Osteoblast (primary cell): Measurements from ENCODE around the gene CLCNKA. TPM values are rescaled to one million over a fixed set of nuclear protein-coding genes. Genes with fewer than 3 reads are reported as not detected.

Experiments
- DNase-seq: peaks from one replicate; pipeline ENCODE4 v3.0.0; 2011; ENCODE audit warnings: low spot score, mixed read lengths; ENCODE audit not compliant: insufficient read length; ENCODE audit errors: missing footprints
- H2AFZ ChIP-seq: 2 replicates; pipeline ENCODE4 v1.6.0; 2011; ENCODE audit warnings: mild to moderate bottlenecking, low read length
- H3K27ac ChIP-seq: 2 replicates; pipeline ENCODE4 v1.5.1; 2011; ENCODE audit warnings: mild to moderate bottlenecking, low read depth, low read length, moderate library complexity
- H3K27me3 ChIP-seq: 2 replicates; pipeline ENCODE4 v1.6.0; 2012; ENCODE audit warnings: mild to moderate bottlenecking, control low read depth, inconsistent platforms, low read length, moderate library complexity; ENCODE audit not compliant: insufficient read depth
- H3K36me3 ChIP-seq: 2 replicates; pipeline ENCODE4 v1.5.1; 2011; ENCODE audit warnings: mild to moderate bottlenecking, low read length, control low read depth, moderate library complexity; ENCODE audit not compliant: insufficient read depth
- H3K4me1 ChIP-seq: 2 replicates; pipeline ENCODE4 v1.5.1; 2011; ENCODE audit warnings: mild to moderate bottlenecking, low read length, control low read depth, moderate library complexity; ENCODE audit not compliant: insufficient read depth
- H3K4me2 ChIP-seq: 2 replicates; pipeline ENCODE4 v1.6.0; 2011; ENCODE audit warnings: mild to moderate bottlenecking, low read length; ENCODE audit not compliant: insufficient read depth
- H3K4me3 ChIP-seq: fragments of 200-600 bp; sonication (generic); 3 replicates; pipeline ENCODE4 v1.5.1; 2012; ENCODE audit warnings: mild to moderate bottlenecking, low read length, inconsistent platforms; ENCODE audit not compliant: insufficient read depth
- H3K79me2 ChIP-seq: 2 replicates; pipeline ENCODE4 v1.6.0; 2012; ENCODE audit warnings: mild to moderate bottlenecking, low read length, control low read depth, inconsistent platforms; ENCODE audit not compliant: insufficient read depth
- H3K9me3 ChIP-seq: 2 replicates; pipeline ENCODE4 v1.5.1; 2011; ENCODE audit warnings: low read depth, low read length, control low read depth
- H4K20me1 ChIP-seq: 2 replicates; pipeline ENCODE4 v1.6.0; 2012; ENCODE audit warnings: mild to moderate bottlenecking, low read length, control low read depth; ENCODE audit not compliant: insufficient read depth
- CTCF ChIP-seq: IDR thresholded peaks from 2 replicates; pipeline ENCODE4 v1.5.1; 2011; ENCODE audit warnings: mild to moderate bottlenecking, low read depth, low read length, moderate library complexity; ENCODE audit errors: extremely low read depth
- total RNA-seq: library from RNA; depleted of rRNA; stranded (reverse); fragments of >200 nt; gene quantifications from 2 replicates; pipeline ENCODE4 v1.2.3, GENCODE V29; 2012

Gene CLCNKA
- total RNA-seq, 1 donor, result not detected

DNA sequence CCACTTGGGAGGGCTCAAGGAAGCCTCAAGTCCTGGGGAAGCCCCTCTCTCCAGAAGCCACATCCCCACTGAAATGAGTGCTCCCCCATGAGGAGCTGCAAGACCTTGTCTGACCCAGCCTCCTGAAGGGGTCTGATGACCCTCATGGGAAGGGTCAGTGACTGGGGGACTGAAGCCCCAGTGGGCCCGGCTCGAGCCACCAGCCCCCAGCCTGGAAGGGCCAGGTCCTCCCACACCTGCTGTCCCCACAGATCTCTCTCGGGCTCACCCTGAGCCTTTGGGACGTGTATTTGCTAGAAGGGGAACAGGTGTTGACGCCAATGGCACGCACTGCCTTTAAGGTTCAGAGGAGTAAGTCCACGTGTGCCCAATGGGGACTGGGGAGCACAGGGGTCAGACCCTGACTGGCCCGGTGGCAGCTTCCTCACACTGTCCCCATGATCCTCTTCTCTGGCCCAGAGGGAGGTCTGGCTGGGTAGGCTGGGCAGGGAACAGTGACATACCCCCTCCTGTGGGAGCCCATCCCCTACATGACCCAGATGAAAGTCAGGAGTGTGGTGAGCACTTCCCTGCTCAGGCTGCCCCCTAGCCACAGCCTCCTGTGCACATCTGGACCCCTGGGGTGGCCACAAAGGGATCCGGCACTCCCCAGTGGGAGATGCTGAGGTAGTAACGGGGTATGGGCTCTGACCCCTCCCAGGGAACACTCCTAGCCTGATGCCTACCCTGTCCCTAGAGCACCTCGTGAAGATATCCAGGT is 30.2 kb upstream of the CLCNKA start:
- DNase-seq, result no peak
- H3K27ac ChIP-seq, result no peak overlapping the region
- H2AFZ ChIP-seq, result no peak overlapping the region
- no peaks in the 10 kb centered on the region for H4K20me1 ChIP-seq
- no peaks in the 10 kb centered on the region for H3K27me3 ChIP-seq
- no peaks in the 10 kb centered on the region for H3K4me1 ChIP-seq
- no peaks in the 10 kb centered on the region for H3K36me3 ChIP-seq
- no peak overlapping the region for H3K4me3 ChIP-seq
- no peaks in the 10 kb centered on the region for H3K79me2 ChIP-seq
- H3K9me3 ChIP-seq, result no peaks in the 10 kb centered on the region
- no peak overlapping the region for H3K4me2 ChIP-seq
- TF ChIP-seq CTCF, result no peak

- Histone ChIP-seq H4K20me1 (no peaks in the 10 kb centered on the region), H3K36me3 (no peaks in the 10 kb centered on the region), H3K4me2 (no peak overlapping the region), H2AFZ (no peak overlapping the region), H3K27me3 (no peaks in the 10 kb centered on the region), H3K4me1 (no peaks in the 10 kb centered on the region), H3K79me2 (no peaks in the 10 kb centered on the region), H3K27ac (no peak overlapping the region), H3K4me3 (no peak overlapping the region), H3K9me3 (no peaks in the 10 kb centered on the region)
- DNase-seq, result no peak
- no peak for TF ChIP-seq CTCF
Measured at GRCh38 chr1:15992187-15992553, 29.7 kb upstream of the CLCNKA start.

DNA sequence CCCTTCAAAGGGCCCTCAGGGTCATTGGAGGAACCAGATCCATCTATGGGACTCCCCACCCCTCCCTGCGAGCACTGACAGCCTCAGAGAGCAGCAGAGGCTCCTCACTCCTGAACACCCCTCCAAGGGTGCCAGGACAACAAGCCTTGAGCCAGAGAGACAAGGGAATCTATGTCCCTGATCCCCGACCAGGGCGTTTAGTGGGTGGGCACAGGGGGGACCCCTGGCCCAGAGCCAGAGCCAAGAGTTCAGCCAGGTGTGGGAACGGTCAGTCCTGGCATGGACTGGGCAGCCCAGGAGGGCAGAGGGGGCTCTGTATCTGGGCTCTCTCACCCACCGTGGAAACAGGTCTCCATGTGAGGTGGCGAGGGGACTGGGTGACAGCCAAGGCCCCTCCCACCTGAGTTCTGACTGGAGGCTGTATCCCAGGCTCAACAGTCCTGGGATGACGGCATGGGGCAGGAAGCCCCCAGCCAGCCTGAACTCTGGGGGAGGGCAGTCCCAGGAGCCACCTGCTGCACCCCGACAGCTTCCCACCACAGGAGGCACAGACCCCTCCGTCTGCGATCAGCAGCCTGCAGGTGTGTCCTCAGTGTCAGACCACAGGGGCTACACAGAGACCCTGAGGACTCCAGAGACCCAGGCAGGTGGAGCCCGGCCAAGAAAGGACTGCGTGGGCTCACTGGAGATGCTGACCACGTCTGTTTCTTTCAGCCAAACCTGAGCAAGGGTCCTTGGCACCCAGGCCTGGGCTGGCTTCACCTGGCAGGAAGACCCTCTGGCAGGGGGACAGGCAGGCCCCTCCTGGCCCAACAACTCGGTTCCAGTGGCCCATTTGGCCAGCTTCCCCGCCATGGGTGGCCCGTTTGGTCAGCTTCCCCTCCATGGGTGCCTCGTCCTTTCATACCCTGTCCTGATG is 29.0 kb upstream of the CLCNKA start:
- H3K4me3 ChIP-seq, result no peak overlapping the region
- H3K27me3 ChIP-seq, result no peaks in the 10 kb centered on the region
- H3K9me3 ChIP-seq, result no peaks in the 10 kb centered on the region
- no peaks in the 10 kb centered on the region for H3K36me3 ChIP-seq
- H3K4me1 ChIP-seq, result no peaks in the 10 kb centered on the region
- no peak overlapping the region for H2AFZ ChIP-seq
- H3K79me2 ChIP-seq, result no peaks in the 10 kb centered on the region
- H4K20me1 ChIP-seq, result no peaks in the 10 kb centered on the region
- H3K4me2 ChIP-seq, result no peak overlapping the region
- no peak for TF ChIP-seq CTCF
- H3K27ac ChIP-seq, result no peak overlapping the region
- DNase-seq, result peak; percentile 31

GRCh38 chr1:15993666-15994065 is 28.2 kb upstream of the CLCNKA start:
- no peaks in the 10 kb centered on the region for H3K9me3 ChIP-seq
- H3K27ac ChIP-seq, result no peak overlapping the region
- no peak overlapping the region for H3K4me2 ChIP-seq
- H3K36me3 ChIP-seq, result no peaks in the 10 kb centered on the region
- DNase-seq, result no peak
- H3K4me3 ChIP-seq, result no peak overlapping the region
- TF ChIP-seq CTCF, result no peak
- no peaks in the 10 kb centered on the region for H4K20me1 ChIP-seq
- H3K27me3 ChIP-seq, result no peaks in the 10 kb centered on the region
- no peaks in the 10 kb centered on the region for H3K4me1 ChIP-seq
- no peak overlapping the region for H2AFZ ChIP-seq
- H3K79me2 ChIP-seq, result no peaks in the 10 kb centered on the region
